ENCODE results near the gene PRAMEF2. TPM values are rescaled to one million over a fixed set of nuclear protein-coding genes. Genes with fewer than 3 reads are reported as not detected.
"Not testable (repeated sequence)": the region's sequence is repeated elsewhere in the genome, so short reads cannot be mapped to it uniquely, and the experiment has no call there.

PRAMEF2 gene, protein sequence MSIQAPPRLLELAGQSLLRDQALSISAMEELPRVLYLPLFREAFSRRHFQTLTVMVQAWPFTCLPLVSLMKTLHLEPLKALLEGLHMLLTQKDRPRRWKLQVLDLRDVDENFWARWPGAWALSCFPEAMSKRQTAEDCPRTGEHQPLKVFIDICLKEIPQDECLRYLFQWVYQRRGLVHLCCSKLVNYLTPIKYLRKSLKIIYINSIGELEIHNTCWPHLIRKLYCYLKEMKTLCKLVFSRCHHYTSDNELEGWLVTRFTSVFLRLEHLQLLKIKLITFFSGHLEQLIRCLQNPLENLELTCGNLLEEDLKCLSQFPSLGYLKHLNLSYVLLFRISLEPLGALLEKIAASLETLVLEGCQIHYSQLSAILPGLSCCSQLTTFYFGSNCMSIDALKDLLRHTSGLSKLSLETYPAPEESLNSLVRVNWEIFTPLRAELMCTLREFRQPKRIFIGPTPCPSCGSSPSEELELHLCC
- not detected for total RNA-seq

DNA sequence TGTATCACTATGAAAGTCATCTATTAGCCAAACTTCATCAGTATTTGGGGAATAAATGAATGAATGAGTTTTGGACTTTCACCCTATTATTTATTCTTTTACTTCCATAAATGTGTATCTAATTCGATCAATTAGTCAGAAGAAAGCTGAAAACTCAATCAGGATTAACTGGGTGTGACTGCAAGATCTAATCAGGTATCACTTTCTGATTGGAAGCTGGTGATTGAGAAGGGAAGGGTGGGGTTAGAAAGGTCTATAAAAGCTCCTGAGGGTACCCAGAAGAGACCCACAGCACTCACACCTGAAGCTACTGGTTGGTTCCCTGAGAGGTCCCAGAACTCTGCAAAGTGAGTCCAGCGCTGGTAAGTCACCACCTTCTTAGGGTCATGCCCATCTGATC, at the start of gene PRAMEF2:
Gene PRAMEF2, plus strand, starts transcription at position 301 of the 400 bp plus-strand sequence. CDS start 1,924 bp downstream, outside the sequence.
- not testable (repeated sequence) for DNase-seq

DNA sequence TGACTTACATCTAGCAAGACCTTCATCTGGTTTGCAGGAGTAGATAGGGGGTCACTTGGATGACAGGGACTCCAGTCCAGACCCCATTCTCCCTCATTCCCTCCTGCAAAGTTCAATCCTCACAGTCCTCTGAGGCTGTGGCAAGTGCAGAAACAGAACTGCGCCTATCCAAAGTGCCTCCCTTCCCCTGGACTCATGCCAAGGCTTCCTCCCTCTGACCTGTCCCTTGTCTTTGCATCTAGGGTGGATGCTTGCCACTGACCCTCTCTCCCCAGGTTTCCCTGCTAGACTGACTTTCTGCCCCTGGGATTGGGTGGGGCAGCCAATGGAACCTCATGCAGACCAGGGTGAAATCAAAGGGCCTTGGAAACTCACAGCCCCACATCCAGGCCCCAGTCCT, 47.0 kb upstream of the PRAMEF2 start:
- DNase-seq, result no peak

DNA sequence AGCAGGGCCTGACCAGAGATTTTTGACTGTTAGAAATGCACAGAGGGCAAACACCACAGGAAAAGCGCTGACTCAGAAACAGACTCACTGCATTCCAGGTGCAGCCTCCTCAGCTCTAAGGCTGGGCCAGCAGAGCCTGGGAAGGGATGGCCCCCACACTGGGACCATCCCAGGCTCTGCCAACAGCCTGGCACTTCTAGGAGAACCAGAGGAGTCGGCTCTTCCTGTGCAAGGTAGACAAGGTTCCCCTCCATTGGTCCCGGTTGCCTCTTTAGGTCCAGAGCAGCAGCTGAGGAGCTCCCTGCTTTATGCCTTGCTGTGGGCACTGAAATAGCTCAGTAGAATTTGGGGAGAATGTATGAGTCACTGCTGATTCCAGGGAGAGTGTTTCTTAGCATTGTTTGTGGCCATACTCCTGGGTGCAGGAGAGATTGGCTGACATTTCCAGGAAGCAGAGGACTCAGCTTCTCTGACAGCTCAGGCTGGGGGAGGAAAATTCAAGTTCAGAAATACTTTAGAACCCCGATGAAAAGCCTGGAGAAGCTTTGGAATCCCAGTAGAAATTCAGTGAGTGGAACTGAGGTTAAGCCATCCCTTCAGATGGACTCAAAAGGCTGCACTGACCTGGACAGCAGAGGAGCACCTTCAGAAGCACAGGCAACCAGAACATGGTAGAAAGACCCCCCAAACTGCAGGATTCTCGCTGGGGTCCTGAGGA, 46.0 kb upstream of the PRAMEF2 start:
- no peak for DNase-seq

DNA sequence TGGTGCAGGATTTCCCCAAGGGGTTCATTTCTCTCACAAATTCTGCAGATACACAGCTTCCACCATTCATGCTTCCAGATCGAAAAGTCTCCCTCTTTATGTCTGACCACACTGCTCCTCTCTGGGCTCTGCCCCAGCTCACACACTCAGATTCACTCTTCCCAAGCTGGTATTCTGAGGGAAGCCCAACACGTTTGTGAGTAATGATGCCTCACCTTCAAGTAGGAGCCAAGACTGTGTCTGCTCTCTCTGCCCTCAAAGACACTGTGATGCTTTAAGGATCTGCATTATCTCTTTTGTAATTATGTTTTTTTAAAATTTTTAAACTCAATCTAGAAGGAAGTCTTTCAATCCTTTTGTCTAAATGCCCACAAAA, 45.5 kb upstream of the PRAMEF2 start:
- no peak for DNase-seq

DNA sequence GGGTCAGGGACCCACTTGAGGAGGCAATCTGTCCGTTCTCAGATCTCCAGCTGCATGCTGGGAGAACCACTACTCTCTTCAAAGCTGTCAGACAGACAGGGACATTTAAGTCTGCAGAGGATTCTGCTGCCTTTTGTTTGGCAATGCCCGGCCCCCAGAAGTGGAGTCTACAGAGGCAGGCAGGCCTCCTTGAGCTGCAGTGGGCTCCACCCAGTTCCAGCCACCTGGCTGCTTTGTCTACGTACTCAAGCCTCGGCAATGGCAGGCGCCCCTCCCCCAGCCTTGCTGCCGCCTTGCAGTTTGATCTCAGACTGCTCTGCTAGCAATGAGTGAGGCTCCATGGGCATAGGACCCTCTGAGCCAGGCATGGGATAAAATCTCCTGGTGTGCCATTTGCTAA, 37.8 kb upstream of the PRAMEF2 start:
- not testable (repeated sequence) for DNase-seq

DNA sequence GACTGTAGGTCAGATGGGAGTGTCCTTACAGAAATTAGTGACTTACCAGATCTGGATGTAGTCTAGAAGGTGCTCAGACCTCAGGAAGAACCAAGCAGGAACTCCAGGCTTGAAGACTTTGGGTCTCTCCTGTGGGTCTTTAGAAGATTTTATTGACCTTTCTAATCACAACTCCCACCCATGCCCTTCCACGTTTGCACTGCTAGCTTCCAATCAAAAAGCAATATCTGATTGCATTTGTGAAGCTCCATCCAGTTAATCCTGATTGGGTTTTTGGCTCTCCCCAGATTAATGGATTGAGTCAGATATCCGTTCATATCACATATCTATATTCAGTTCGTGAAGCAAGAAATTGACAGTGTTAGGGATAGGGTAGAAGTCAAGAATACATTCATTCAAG, 25.6 kb upstream of the PRAMEF2 start, which contains the start of gene PRAMEF11:
Gene PRAMEF11, minus strand, starts transcription at position 101 of the 400 bp plus-strand sequence. CDS start 2,621 bp downstream, outside the sequence.
- DNase-seq, result not testable (repeated sequence)

DNA sequence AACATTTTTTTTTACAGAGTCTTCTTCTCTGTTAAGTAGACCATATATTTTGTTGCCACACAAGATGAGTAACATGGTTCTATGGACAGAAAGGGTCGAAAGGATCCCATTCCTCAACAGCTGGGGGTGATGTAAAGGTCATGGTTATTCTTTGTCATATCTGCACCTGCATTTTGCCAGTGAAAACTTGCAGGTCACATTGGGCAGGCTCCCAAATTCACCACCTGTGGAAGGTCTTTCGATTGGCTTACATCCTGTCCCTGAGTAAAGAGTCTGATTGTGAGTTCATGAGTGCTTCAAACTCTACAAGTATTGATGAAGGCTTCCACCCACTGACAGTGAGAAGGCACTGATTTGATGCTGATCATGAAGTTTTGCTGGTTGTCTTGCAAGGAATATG, 23.6 kb upstream of the PRAMEF2 start:
- DNase-seq, result not testable (repeated sequence)

DNA sequence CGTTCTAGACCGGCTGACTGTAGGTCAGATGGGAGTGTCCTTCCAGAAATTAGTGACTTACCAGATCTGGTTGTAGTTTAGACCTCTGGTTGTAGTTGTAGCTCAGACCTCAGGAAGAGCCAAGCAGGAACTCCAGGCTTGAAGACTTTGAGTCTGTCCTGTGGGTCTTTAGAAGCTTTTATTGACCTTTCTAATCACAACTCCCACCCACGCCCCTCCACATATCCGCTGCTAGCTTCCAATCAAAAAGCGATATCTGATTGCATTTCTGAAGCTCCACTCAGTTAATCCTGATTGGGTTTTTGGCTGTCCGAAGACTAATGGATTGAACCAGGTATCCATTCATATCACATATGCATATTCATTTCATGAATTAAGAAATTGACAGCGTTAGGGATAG, 8.3 kb upstream of the PRAMEF2 start, which contains the start of gene HNRNPCL1:
Gene HNRNPCL1, minus strand, starts transcription at position 101 of the 400 bp plus-strand sequence. CDS start 431 bp downstream, outside the sequence.
- DNase-seq, result not testable (repeated sequence)

DNA sequence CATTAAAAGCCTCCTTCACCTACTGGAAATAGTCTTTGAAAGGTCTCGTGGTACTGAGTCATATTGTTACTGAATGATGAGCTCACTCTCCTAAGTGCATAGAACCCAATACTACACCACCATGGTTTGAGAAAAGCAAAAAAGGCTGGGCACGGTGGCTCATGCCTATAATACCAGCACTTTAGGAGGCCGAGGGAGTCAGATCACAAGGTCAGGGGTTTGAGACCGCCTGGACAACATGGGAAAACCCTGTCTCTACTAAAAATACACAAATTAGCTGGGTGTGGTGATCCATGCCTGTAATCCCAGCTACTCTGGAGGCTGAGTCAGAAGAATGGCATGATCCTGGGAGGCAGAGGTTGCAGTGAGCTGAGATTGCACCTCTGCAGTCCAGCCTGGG, 5.1 kb upstream of the PRAMEF2 start:
- DNase-seq, result no peak

DNA sequence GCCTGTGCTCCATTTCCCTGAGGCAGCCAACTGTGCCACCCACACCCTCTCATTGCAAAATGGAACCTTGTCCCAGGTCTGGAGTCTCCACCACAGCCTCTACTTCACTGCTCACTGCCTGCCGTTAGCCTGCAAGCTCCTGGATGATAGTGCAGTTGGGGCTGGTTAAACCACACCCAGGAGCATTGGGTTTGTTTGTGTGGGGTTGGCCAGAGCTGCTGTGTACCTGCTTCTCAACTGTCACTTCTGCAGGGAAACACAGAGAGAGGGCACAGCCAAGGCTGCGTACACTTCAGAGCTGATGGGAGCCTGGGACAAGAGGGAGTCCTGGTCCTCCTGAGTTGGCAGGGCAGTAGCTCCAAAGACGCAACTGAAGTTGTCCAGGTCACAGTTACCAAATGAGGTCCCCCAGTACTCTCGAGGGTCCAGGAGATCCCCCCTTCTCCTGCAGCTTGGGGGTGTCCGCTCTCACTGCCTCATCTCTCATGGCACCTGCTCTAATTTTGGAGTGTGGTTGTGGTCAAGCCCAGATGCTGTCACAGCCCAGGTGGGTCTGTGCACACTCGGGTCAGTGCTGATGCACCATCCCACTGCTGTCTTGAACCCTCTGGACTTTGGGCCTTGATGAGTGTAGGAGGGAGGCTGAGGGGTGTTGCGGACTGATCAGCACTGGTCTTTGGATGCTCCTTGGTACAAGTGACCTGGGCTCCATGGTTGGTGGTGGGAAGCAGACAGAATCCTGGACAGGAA, 6.4 kb downstream of the PRAMEF2 start:
- DNase-seq, result not testable (repeated sequence)

DNA sequence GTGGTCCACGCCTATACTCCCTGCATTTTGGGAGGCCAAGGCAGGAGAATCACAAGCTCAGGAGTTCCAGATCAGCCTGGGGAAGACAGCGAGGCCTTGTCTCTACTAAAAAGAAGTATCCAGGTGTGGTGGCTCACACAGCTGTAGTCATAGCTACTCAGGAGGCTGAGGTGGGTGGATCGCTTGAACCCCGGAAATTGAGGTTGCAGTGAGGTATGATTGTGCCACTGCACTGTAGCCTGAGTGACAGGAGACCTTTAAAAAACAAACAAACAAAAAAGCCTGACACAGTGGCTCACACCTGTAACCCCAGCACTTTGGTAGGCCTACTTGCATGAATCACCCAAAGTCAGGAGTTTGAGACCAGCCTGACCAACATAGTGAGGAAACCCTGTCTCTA, 21.6 kb downstream of the PRAMEF2 start:
- not testable (repeated sequence) for DNase-seq

DNA sequence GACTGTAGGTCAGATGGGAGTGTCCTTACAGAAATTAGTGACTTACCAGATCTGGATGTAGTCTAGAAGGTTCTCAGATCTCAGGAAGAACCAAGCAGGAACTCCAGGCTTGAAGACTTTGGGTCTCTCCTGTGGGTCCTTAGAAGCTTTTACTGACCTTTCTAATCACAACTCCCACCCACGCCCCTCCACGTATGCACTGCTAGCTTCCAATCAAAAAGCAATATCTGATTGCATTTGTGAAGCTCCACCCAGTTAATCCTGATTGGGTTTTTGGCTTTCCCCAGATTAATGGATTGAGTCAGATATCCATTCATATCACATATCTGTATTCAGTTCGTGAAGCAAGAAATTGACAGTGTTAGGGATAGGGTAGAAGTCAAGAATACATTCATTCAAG, 29.2 kb downstream of the PRAMEF2 start, which contains the start of gene PRAMEF4:
Gene PRAMEF4, minus strand, starts transcription at position 101 of the 400 bp plus-strand sequence. CDS start 2,807 bp downstream, outside the sequence.
- DNase-seq, result not testable (repeated sequence)

DNA sequence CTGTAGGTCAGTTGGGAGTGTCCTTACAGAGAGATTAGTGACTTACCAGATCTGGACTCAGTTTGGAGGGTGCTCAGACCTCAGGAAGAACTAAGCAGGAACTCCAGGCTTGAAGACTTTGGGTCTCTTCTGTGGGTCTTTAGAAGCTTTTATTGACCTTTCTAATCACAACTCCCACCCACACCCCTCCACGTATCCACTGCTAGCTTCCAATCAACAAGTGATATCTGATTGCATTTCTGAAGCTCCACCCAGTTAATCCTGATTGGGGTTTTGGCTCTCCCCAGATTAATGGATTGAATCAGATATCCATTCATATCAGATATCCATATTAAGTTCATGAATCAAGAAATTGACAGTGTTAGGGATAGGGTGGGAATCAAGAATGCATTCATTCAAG, 41.3 kb downstream of the PRAMEF2 start, which contains the start of gene PRAMEF10:
Gene PRAMEF10, minus strand, starts transcription at position 101 of the 400 bp plus-strand sequence. CDS start 2,423 bp downstream, outside the sequence.
- DNase-seq, result not testable (repeated sequence)

DNA sequence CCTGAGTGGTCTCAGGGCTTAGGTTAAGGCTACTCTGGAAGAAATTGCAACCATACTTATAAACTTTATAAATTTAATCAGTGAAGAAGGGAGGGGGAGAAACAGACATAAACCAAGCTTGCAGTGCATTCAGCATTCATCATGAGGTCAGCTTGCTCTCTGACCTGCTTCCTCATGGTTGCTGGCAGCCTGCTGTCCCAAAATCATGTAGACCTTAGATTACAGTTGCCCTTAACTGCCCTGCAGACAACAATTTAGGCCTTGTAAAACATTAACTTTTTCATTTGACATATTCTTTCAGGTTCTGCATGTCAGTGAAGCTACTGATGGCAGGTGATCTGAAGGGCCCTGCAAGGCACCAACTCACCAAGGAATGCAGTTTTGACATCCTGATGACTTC, 42.3 kb downstream of the PRAMEF2 start:
- not testable (repeated sequence) for DNase-seq

DNA sequence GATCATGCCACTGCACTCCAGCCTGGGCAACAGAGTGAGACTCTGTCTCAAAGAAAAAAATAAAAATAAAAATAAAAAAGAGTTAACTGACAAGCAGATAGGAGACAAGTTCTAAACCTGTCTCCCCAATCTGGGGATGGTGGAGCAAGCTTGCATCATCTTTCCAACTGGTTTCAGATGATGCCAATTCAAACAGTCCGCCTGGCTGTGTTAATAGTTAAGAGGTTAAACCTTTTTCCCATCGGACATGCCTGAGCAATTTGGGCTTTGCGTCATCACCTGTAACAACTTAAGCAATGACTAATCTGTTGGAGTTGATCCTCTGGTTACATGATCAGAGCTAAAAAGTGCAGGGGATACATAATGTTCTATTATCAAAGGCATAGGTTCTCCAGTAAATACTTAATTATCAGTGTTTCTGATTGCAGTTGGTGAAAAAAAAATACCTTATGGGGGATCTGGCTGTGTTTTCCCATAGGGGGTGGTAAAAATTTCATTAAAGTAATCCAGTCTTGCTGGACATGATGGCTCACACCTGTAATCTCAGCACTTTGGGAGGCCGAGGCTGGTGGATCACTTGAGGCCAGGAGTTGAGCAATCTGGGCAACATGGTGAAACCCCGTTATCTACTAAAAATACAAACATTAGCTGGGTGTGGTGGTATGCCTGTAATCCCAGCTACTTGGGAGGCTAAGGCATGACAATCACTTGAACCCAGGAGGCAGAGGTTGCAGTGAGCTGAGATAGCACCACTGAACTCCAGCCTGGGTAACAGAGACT, 47.1 kb downstream of the PRAMEF2 start:
- DNase-seq, result not testable (repeated sequence)

Other genes with a start within 250 kb of the PRAMEF2 start
- gene DHRS3, start 238.9 kb upstream of the PRAMEF2 start, total RNA-seq, result 11.5 TPM
- gene AADACL4, start 213.0 kb upstream of the PRAMEF2 start, total RNA-seq, result not detected
- gene AADACL3, start 141.0 kb upstream of the PRAMEF2 start, total RNA-seq, result not detected
- gene CFAP107, start 110.9 kb upstream of the PRAMEF2 start, total RNA-seq, result not detected
- gene PRAMEF12, start 83.3 kb upstream of the PRAMEF2 start, total RNA-seq, result not detected
- gene PRAMEF1, start 65.7 kb upstream of the PRAMEF2 start, total RNA-seq, result not detected
- gene PRAMEF11, start 25.7 kb upstream of the PRAMEF2 start, total RNA-seq, result not detected
- gene HNRNPCL1, start 8.4 kb upstream of the PRAMEF2 start, total RNA-seq, result not detected
- not detected for gene PRAMEF4, start 29.1 kb downstream of the PRAMEF2 start, total RNA-seq
- not detected for gene PRAMEF10, start 41.2 kb downstream of the PRAMEF2 start, total RNA-seq
- not detected for gene PRAMEF7, start 59.5 kb downstream of the PRAMEF2 start, total RNA-seq
- gene PRAMEF6, start 90.5 kb downstream of the PRAMEF2 start, total RNA-seq, result not detected
- gene PRAMEF27, start 199.5 kb downstream of the PRAMEF2 start, total RNA-seq, result not detected
- gene HNRNPCL3, start 203.7 kb downstream of the PRAMEF2 start, total RNA-seq, result not detected
- not detected for gene PRAMEF25, start 213.7 kb downstream of the PRAMEF2 start, total RNA-seq